A549 (cell line): ENCODE results near the gene TEFM. TPM values are rescaled to one million over a fixed set of nuclear protein-coding genes. Genes with fewer than 3 reads are reported as not detected.

ENCODE experiments used
- ATAC-seq, 2 experiments: fragments of 200-7000 bp in 1 of 2; fragments of >200 bp in 1 of 2; cut with Nextera tagmentation in 1 of 2; cut with Tn5 transposase in 1 of 2; 3 replicates each; pipeline versions ENCODE4 v1.8.0 to v1.9.1; 2018 to 2020; ENCODE audit warnings: mild to moderate bottlenecking in 1 of 2, moderate library complexity in 1 of 2
- CTCF ChIA-PET: fragments of 300-600 bp; sonication (Branson Sonifier 250); formaldehyde crosslinking; extraction: SDS; loops from one replicate; lab custom pipeline; 2021; ENCODE audit warnings: antibody characterized with exemption, inconsistent platforms; lab: Yijun Ruan, JAX
- POLR2A ChIA-PET: fragments of 350-600 bp; formaldehyde crosslinking; extraction: SDS; loops from one replicate; lab custom pipeline; 2021; ENCODE audit warnings: antibody characterized with exemption, inconsistent platforms; lab: Yijun Ruan, JAX
- DNase-seq, 2 experiments: peaks; one replicate each; pipeline versions ENCODE4 v3.0.0 to v3.0.0-alpha.2; 2011 to 2016; ENCODE audit warnings: low read depth in 1 of 2, low spot score in 1 of 2
- FAIRE-seq: peaks from 2 replicates; lab custom pipeline; 2011; peaks lifted over from hg19 to GRCh38; lab: Jason Lieb, UNC
- H3K27ac ChIP-seq, 2 experiments: fragments of >200 bp; sonication (Bioruptor Twin); formaldehyde crosslinking; 3 replicates each; pipeline ENCODE4 v1.5.1; 2016 to 2017
- H3K4me1 ChIP-seq: fragments of >200 bp; sonication (Bioruptor Twin); formaldehyde crosslinking; 3 replicates; pipeline ENCODE4 v1.6.1; 2016
- H3K4me2 ChIP-seq: fragments of >200 bp; sonication (Bioruptor Twin); formaldehyde crosslinking; 3 replicates; pipeline ENCODE4 v1.6.1; 2016
- H3K4me3 ChIP-seq: fragments of >200 bp; sonication (Bioruptor Twin); formaldehyde crosslinking; 3 replicates; pipeline ENCODE4 v1.5.1; 2016
- H3K9me3 ChIP-seq: fragments of >200 bp; sonication (Bioruptor Twin); formaldehyde crosslinking; 3 replicates; pipeline ENCODE4 v1.6.1; 2016
- CEBPB ChIP-seq, 2 experiments: fragments of >200 bp in 1 of 2; sonication (Bioruptor Twin) in 1 of 2; formaldehyde crosslinking in 1 of 2; IDR thresholded peaks; 2 replicates each; pipeline ENCODE4 v1.6.1; 2012 to 2016
- EHF ChIP-seq: fragments of 250-450 bp; sonication (Bioruptor Pico); IDR thresholded peaks from 2 replicates; pipeline ENCODE4 v1.5.0; 2020; ENCODE audit warnings: mild to moderate bottlenecking
- EHMT2 ChIP-seq: fragments of 200-600 bp; sonication (generic); IDR thresholded peaks from 2 replicates; pipeline ENCODE4 v1.6.1; 2016; ENCODE audit warnings: antibody characterized with exemption, low read depth, mild to moderate bottlenecking, moderate library complexity
- FOSB ChIP-seq: fragments of 250-450 bp; sonication (Bioruptor Pico); IDR thresholded peaks from 2 replicates; pipeline ENCODE4 v1.5.0; 2020; ENCODE audit warnings: mild to moderate bottlenecking, moderate library complexity
- HDAC2 ChIP-seq: fragments of 200-600 bp; sonication (generic); IDR thresholded peaks from 2 replicates; pipeline ENCODE4 v1.6.1; 2016
- HES2 ChIP-seq: fragments of >200 bp; sonication (Bioruptor Twin); formaldehyde crosslinking; IDR thresholded peaks from 2 replicates; pipeline ENCODE4 v1.6.1; 2016
- HOXA7 ChIP-seq: fragments of 250-450 bp; sonication (Bioruptor Pico); IDR thresholded peaks from 2 replicates; pipeline ENCODE4 v1.5.0; 2020; ENCODE audit warnings: mild to moderate bottlenecking, moderate library complexity
- HOXB13 ChIP-seq: fragments of 250-450 bp; sonication (Bioruptor Pico); IDR thresholded peaks from 2 replicates; pipeline ENCODE4 v1.5.0; 2020; ENCODE audit warnings: low read depth, mild to moderate bottlenecking, moderate library complexity
- JUN ChIP-seq, 2 experiments: fragments of >200 bp; sonication (Bioruptor Twin); formaldehyde crosslinking; IDR thresholded peaks; 2 replicates in 1 of 2; 3 replicates in 1 of 2; pipeline ENCODE4 v1.6.1; 2016 to 2017
- JUNB ChIP-seq: fragments of >200 bp; sonication (Bioruptor Twin); formaldehyde crosslinking; IDR thresholded peaks from 2 replicates; pipeline ENCODE4 v1.6.1; 2016
- KDM1A ChIP-seq: fragments of 200-600 bp; sonication (generic); IDR thresholded peaks from 2 replicates; pipeline ENCODE4 v1.6.1; 2016; ENCODE audit warnings: low read depth, mild to moderate bottlenecking
- KDM5A ChIP-seq: fragments of 200-600 bp; sonication (generic); IDR thresholded peaks from 2 replicates; pipeline ENCODE4 v1.6.1; 2016; ENCODE audit warnings: antibody characterized with exemption, mild to moderate bottlenecking
- MAFK ChIP-seq: fragments of 450-650 bp; IDR thresholded peaks from 2 replicates; pipeline ENCODE4 v1.6.1; 2014; ENCODE audit not compliant: partially characterized antibody
- MAZ ChIP-seq: fragments of 150-350 bp; IDR thresholded peaks from 2 replicates; pipeline ENCODE4 v1.6.1; 2014; ENCODE audit warnings: antibody characterized with exemption, low read depth, low read length, borderline replicate concordance
- NPAS2 ChIP-seq: fragments of 250-450 bp; sonication (Bioruptor Pico); IDR thresholded peaks from 2 replicates; pipeline ENCODE4 v1.8.0; 2022; ENCODE audit warnings: mild to moderate bottlenecking, moderate library complexity, borderline replicate concordance
- PHF8 ChIP-seq: fragments of 200-600 bp; sonication (generic); IDR thresholded peaks from 2 replicates; pipeline ENCODE4 v1.6.1; 2016; ENCODE audit warnings: low read depth, mild to moderate bottlenecking, antibody characterized with exemption, moderate library complexity, borderline replicate concordance
- POLR2A ChIP-seq: IDR thresholded peaks from 2 replicates; pipeline ENCODE4 v1.6.1; 2012; ENCODE audit warnings: mild to moderate bottlenecking, low read length
- RARB ChIP-seq: fragments of 250-450 bp; sonication (Bioruptor Pico); IDR thresholded peaks from 2 replicates; pipeline ENCODE4 v1.8.0; 2021; ENCODE audit warnings: mild to moderate bottlenecking, moderate library complexity
- RNF2 ChIP-seq: fragments of 200-600 bp; sonication (generic); IDR thresholded peaks from 2 replicates; pipeline ENCODE4 v1.6.1; 2016; ENCODE audit warnings: low read depth, mild to moderate bottlenecking, antibody characterized with exemption, moderate library complexity, borderline replicate concordance
- SMC3 ChIP-seq: fragments of >200 bp; sonication (Bioruptor Twin); formaldehyde crosslinking; IDR thresholded peaks from 3 replicates; pipeline ENCODE4 v1.6.1; 2018; ENCODE audit warnings: inconsistent platforms
- ZFP36 ChIP-seq: fragments of 450-650 bp; IDR thresholded peaks from 2 replicates; pipeline ENCODE4 v1.6.1; 2014; ENCODE audit warnings: borderline replicate concordance; ENCODE audit not compliant: partially characterized antibody
- WGBS: methylation state at CpG from one replicate; pipeline ENCODE4 v1.1.6; 2017; ENCODE audit errors: missing lambda C conversion rate; 5-methylcytosine and 5-hydroxymethylcytosine counted together
- polyA plus RNA-seq, 4 experiments: library from polyadenylated mRNA; depleted of rRNA in 3 of 4; stranded (reverse); fragments of >200 nt; fragmentation: RNase III in 1 of 4; extraction: RNeasy Plus Mini Kit Qiagen cat#74134 plus additional on column Dnase treatment in 1 of 4; gene quantifications; 2 replicates in 3 of 4; 3 replicates in 1 of 4; pipeline ENCODE4 v1.2.3, GENCODE V29; 2011 to 2017
- TF ChIP-seq, protein P1 (sequence below): IDR thresholded peaks from 2 replicates; pipeline ENCODE4 v1.6.1; 2012
- TF ChIP-seq, protein P2 (sequence below): fragments of >200 bp; sonication (Bioruptor Twin); formaldehyde crosslinking; IDR thresholded peaks from 3 replicates; pipeline ENCODE4 v1.5.1; 2016

The TEFM gene
- polyA plus RNA-seq, 2 of the 4 experiments (the other 2 are of a cell fraction): 26.8 to 27.5 TPM

GRCh38 chr17:30924341-30924740 lies 18.3 kb upstream of the TEFM start:
- peak in 1 of 2 experiments; percentile 6; a peak in 2 of 6 replicates for ATAC-seq
- POLR2A ChIA-PET: no interaction called here
- H3K4me2 ChIP-seq: no peak overlapping the region
- TF ChIP-seq NPAS2 (CRISPR knock-in tag) (no peak), MAFK (no peak), PHF8 (no peak), RNF2 (no peak), CEBPB (IDR thresholded peaks at IDR 0.05) (no peak), EHMT2 (no peak), KDM5A (no peak), KDM1A (no peak), FOSB (CRISPR knock-in tag) (no peak), HOXB13 (no peak), MAZ (no peak)
- TF ChIP-seq, protein P1, sequence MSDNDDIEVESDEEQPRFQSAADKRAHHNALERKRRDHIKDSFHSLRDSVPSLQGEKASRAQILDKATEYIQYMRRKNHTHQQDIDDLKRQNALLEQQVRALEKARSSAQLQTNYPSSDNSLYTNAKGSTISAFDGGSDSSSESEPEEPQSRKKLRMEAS: no peak
- TF ChIP-seq, protein P2, sequence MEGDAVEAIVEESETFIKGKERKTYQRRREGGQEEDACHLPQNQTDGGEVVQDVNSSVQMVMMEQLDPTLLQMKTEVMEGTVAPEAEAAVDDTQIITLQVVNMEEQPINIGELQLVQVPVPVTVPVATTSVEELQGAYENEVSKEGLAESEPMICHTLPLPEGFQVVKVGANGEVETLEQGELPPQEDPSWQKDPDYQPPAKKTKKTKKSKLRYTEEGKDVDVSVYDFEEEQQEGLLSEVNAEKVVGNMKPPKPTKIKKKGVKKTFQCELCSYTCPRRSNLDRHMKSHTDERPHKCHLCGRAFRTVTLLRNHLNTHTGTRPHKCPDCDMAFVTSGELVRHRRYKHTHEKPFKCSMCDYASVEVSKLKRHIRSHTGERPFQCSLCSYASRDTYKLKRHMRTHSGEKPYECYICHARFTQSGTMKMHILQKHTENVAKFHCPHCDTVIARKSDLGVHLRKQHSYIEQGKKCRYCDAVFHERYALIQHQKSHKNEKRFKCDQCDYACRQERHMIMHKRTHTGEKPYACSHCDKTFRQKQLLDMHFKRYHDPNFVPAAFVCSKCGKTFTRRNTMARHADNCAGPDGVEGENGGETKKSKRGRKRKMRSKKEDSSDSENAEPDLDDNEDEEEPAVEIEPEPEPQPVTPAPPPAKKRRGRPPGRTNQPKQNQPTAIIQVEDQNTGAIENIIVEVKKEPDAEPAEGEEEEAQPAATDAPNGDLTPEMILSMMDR: no peak
- TF ChIP-seq, all 56 proteins: peak for 0
- Histone ChIP-seq H3K4me3 (no peak overlapping the region), H3K4me1 (0 out of 3 replicates have a peak, but pooled peaks cover 5% of the 10 kb centered on the region), H3K27ac (no peak overlapping the region), H3K9me3 (no peaks in the 10 kb centered on the region)
- FAIRE-seq: no peak
- CTCF ChIA-PET: interaction anchor here (0.6 to 1.5 kb wide), 2 partner anchors 9 to 42 kb away, joined by 3 to 4 read pairs; no protein-coding TSS in a partner anchor
- DNase-seq: no peak
- 75% methylated on average over 2 of the region's 2 CpGs for WGBS

DNA sequence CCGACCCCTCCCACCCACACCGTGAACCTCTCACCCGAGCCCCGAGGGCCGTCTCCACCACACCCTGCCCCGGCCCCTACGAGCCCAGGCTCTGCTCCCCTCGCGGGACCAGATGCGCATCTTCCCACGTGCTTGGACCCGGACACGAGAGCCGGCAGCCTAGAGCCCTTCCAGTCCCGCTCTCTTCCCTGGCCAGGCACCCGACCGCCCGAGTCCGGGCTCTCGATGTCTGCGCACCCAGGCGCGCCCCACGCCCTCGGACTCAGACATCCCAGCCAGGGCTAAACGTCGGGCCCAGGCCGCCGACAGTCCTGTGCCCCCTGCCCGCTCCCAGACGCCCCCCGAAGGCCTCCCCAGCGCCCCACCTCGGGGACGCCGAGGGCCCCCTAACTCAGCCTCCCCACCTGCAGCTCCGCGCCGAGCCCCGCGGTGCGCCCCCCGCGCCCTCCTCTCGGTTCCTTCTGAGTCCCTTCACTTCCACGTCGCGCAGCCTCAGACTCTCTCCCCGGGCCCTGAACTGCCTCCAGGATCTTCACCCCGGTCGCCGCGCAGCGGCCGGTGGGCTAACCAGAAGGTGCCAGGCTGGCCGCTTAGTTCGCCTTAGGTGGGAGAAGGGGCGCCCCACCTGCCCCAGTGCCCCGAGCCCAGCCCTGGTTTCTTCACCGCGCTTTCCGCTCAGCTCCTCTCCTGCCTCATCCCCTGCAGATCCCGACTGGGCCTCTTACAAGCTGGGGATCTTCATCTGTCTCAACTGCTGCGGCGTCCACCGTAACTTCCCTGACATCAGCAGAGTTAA lies 16.4 kb upstream of the TEFM start:
- TF ChIP-seq, protein P1: peak; percentile 50; the same call in 1 of the 2 replicates
- TF ChIP-seq, protein P2: no peak
- peak overlapping the region; percentile 67 to 85 for H3K27ac ChIP-seq
- 0 out of 3 replicates have a peak, but pooled peaks cover 5% of the 10 kb centered on the region for H3K4me1 ChIP-seq
- ChIA-PET CTCF (interaction anchor here (1.2 to 1.3 kb wide), 2 partner anchors 14 to 26 kb away, joined by 3 read pairs; no protein-coding TSS in a partner anchor), POLR2A (interaction anchor here (0.6 kb wide), 1 partner anchor 13 kb away, joined by 3 read pairs; no protein-coding TSS in a partner anchor)
- peak; percentile 52 to 60; a peak in 5 of 6 replicates for ATAC-seq
- no peak for DNase-seq
- peak overlapping the region; percentile 93 for H3K4me2 ChIP-seq
- FAIRE-seq: no peak
- 57% methylated on average over 57 of the region's 66 CpGs for WGBS
- H3K4me3 ChIP-seq: peak overlapping the region; percentile 62
- no peaks in the 10 kb centered on the region for H3K9me3 ChIP-seq

DNA sequence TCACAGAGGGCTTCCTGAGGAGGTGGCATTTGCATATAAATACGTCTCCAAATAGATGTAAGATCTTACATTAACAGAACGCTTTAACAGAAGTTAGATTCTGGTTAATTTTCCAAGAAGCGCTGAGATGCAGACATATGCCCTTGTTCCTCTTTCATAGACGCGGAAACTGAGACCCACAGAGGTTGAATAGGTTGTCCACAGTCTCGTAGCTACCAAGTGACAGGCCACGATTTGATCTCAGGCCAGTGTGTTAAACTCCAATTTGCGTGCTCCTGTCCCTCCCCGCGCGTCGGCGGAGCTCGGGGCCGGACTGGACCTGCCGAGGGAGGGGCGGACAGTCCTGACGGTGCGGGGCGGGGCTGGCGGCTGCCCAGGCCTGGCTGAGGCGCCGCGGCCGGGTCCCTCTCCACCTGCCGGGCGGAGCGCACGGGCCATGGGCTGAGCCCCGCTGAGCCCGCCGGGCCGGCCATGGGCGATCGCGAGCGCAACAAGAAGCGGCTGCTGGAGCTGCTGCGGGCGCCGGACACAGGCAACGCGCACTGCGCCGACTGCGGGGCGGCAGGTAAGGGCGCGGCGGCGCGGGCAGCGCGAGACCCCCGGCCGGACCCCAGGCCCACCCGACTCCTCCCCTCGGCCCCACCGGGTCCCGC lies 15.6 kb upstream of the TEFM start, which contains the start of gene ADAP2:
ADAP2 (plus strand) TSS at position 402 of the 653 bp plus-strand sequence; CDS start at position 472, 70 bp downstream.
- ChIA-PET POLR2A (interaction anchor here (0.6 kb wide), 1 partner anchor 12 kb away, joined by 3 read pairs; no protein-coding TSS in a partner anchor), CTCF (interaction anchor here (0.7 kb wide), 2 partner anchors 55 to 306 kb away, joined by 3 read pairs; no protein-coding TSS in a partner anchor)
- DNase-seq (peak; percentile 51 to 60), ATAC-seq (peak; percentile 87 to 89), FAIRE-seq (no peak)
- H3K4me3 ChIP-seq: peak within 1 kb of the TSS; percentile 62
- 19% methylated on average over 21 of the region's 60 CpGs for WGBS
- peak within 1 kb of the TSS; percentile 67 to 85 for H3K27ac ChIP-seq
- 0 out of 3 replicates have a peak, but pooled peaks cover 5% of the 10 kb centered on the region for H3K4me1 ChIP-seq
- H3K4me2 ChIP-seq: peak within 1 kb of the TSS; percentile 93
- no peak for TF ChIP-seq RARB
- no peak for TF ChIP-seq EHF (CRISPR knock-in tag)
- no peak for TF ChIP-seq HDAC2
- TF ChIP-seq, protein P1: 0 out of 2 replicates have a peak, but pooled peaks have one; percentile 16
- no peak for TF ChIP-seq HOXA7 (CRISPR knock-in tag)
- TF ChIP-seq PHF8: peak; percentile 79; the same call in 1 of the 2 replicates
- TF ChIP-seq POLR2A: 0 out of 2 replicates have a peak, but pooled peaks have one; percentile 35
- peak; percentile 67 for TF ChIP-seq ZFP36
- no peak for TF ChIP-seq JUNB
- no peak for TF ChIP-seq JUN (IDR thresholded peaks at IDR 0.05)
- TF ChIP-seq NPAS2 (CRISPR knock-in tag): no peak
- TF ChIP-seq HES2: no peak
- TF ChIP-seq SMC3: peak; percentile 13; the same call in 1 of the 3 replicates
- H3K9me3 ChIP-seq: no peaks in the 10 kb centered on the region
